K562 treated with DMSO at 1 percent for 24 hours (cell line): ENCODE data around the gene TNNC1. TPM values are rescaled to one million over a fixed set of nuclear protein-coding genes. Genes with fewer than 3 reads are reported as not detected.

ENCODE experiments used
- total RNA-seq: library from RNA; unstranded; fragments of 300-600 nt; gene quantifications from 2 replicates; pipeline ENCODE4 v1.2.3, GENCODE V29; 2022; ENCODE audit warnings: low read depth; ENCODE audit not compliant: insufficient read depth

TNNC1 gene
- total RNA-seq: not detected in 2 replicates

DNA sequence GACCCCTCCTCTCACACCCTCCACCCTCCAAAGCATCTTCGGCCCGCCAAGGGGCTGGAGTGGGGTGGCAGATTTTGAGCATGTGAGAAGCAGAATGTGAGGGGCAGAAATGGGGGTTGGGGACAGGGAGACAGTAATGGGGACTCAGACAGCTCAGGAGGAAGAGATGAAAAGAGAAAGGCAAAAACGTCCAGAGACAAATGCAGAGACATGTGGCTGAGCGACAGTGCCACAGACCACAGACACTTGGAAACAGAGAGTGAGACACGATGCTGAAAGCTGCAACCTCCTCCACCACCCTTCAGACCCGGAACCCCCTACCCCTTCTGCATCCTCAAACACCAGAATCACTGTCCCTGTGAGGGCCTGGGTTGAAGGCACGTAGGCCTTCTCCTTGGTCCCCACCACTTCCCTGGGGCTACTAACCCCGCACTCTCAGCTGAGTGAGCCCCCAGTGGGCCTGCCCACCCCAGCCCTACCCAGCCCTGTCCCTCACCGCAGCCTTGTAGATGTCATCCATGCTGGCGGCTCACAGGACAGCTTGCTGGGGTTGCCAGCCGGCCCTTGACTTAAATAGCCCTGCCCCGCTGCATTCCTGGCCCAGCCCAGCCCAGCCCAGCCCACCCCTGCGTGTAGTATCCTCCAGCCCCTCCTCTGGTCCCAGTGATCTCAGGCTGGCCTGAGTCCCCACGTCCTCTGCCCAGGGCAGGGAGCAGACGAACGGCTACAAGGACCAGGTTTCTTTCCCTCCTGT is at the start of gene TNNC1:
TNNC1 (minus strand) TSS at position 546 of the 754 bp plus-strand sequence; CDS start at position 520, 26 bp downstream.

DNA sequence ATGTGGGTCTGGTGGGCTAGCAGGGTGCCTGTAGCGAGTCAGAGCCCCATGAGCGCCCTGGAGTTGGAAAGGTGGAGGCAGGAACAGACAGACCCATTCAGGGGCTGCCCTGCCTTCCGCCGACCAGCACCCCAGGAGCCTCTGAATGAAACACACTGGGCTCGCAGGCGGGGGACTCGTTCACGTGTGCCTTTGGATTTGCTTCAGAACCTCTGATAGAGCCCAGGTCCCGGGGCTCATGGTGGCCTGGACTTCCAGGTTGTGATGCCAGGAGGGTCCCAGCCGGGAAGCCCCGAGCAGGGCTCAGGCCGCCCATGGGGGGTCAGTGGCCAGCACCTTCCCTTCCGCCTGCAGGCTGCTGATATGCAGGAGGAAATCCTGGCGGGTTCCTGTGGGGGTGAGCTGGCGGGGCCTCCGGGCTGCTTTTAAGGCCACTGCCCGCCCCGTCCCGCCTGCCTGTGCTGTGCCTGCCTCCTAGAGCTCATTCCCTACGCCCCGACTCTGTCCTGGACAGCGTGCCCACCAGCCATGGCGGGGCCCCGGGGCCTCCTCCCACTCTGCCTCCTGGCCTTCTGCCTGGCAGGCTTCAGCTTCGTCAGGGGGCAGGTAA is 41.1 kb upstream of the TNNC1 start, which contains the start of gene STAB1:
STAB1 (plus strand) TSS at position 453 of the 610 bp plus-strand sequence; CDS start at position 529, 76 bp downstream.

DNA sequence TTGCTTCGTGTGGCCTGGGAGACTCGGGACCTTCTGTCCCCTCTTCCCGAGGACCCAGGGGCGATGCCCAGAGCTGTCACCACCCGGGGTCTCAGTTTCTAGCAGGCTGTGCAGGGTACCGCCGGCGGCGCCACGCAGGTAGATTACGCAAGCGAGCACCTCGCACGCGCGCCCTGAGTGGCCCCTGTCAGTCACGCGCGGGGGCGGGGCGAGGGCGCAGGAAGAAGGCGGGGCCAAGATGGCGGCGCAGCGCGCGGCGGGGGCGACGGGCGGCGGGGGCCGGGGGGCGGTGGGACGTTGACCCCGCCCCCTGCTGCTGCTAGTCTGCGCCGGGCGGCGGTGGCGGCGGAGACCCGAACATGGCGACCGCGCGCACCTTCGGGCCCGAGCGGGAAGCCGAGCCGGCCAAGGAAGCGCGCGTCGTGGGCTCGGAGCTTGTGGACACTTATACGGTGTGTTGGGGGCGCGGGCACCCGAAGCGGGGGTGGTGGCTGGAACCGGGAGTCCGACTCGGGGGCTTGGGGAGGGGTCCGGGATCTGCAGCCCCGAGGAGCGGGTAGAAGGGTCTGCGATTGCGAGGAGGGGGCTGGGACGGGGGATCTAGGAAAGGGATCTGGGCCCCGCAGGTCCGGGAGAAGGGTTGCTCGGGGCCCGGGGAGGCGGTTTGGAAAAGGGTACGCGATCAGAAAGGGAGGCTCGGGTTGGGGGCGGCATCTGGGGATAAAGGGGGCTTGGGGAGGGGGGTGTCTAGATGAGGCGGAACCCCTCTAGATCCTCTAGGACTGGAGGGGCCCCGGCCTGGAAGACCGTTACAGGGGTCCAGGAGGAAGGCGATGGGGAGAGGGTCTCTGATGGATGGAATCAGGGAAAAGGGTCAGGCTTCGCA is 1.7 kb upstream of the TNNC1 start, which contains the start of gene NISCH:
NISCH (plus strand) TSS at position 322 of the 886 bp plus-strand sequence; CDS start at position 360, 38 bp downstream.

DNA sequence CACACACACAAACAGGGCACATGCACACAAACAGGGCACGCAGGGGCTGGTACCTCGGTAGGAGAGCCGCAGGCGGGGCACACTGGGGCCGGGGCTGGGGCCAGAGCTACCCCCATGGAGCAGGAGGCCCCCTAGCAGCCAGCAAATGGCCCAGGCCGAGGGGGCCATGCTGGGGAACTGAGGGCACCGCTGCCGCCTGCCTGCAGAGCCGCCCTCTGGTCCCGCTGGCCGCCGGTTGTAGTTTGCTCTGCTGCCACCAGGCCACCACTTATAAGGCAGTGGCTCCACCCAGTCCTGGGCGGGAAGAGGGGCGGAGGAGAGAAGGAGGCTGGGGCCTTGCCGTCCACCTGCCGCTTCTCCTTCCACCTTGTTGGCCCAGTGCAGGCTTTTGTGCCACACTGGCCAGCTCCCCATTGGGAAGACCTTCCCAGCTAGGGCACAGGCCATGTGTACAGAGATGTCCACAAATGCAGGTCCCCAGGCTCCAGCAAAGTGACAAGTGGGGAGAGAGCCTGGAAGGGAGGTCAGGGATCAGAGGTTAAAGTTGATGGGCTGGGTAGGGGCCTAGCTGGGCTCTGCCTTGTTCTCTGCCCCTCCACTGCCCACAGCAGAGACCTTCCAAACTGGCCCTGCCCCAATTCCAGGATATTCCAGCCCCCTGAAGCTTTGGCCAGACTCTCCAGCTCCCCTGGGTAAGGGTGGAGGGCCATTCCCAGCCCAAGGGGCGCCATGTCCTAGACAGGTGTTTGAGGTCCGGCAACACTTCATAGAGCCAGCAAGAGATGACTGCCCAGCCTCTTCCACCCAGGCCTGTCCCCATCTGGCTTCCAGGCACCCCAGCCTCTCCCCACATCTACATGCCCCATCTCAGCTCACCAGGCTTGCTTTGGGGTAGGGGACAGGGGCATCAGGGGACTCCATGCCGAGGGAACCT is 8.7 kb downstream of the TNNC1 start, which contains the start of gene SEMA3G:
SEMA3G (minus strand) TSS at position 244 of the 934 bp plus-strand sequence; CDS start at position 168, 76 bp downstream.

Other genes with a start within 250 kb of the TNNC1 start
- 0.14 TPM in 1 of 2 replicates, not detected in the other for gene TLR9, start 228.4 kb downstream of the TNNC1 start, total RNA-seq
- 179 and 188 TPM in 2 replicates for gene TWF2, start 214.9 kb downstream of the TNNC1 start, total RNA-seq
- 17.5 and 19.8 TPM in 2 replicates for gene PPM1M, start 208.3 kb downstream of the TNNC1 start, total RNA-seq
- 27.6 and 31.4 TPM in 2 replicates for gene WDR82, start 175.4 kb downstream of the TNNC1 start, total RNA-seq
- gene GLYCTK, start 166.2 kb downstream of the TNNC1 start, total RNA-seq: 3.7 and 4.9 TPM in 2 replicates
- 0.88 and 1.4 TPM in 2 replicates for gene DNAH1, start 137.7 kb downstream of the TNNC1 start, total RNA-seq
- gene BAP1, start 44.0 kb downstream of the TNNC1 start, total RNA-seq: 65.8 and 72.0 TPM in 2 replicates
- gene PHF7, start 43.4 kb downstream of the TNNC1 start, total RNA-seq: 19.6 and 22.2 TPM in 2 replicates
- gene SEMA3G, start 8.9 kb downstream of the TNNC1 start, total RNA-seq: 0.13 TPM in 1 of 2 replicates, not detected in the other
- 44.8 and 46.3 TPM in 2 replicates for gene NISCH, start 1.6 kb upstream of the TNNC1 start, total RNA-seq
- gene STAB1, start 41.3 kb upstream of the TNNC1 start, total RNA-seq: 0.24 and 0.46 TPM in 2 replicates
- gene NT5DC2, start 79.8 kb upstream of the TNNC1 start, total RNA-seq: 119 and 144 TPM in 2 replicates
- gene UQCC5, start 82.6 kb upstream of the TNNC1 start, total RNA-seq: 33.0 and 37.8 TPM in 2 replicates
- gene PBRM1, start 231.9 kb upstream of the TNNC1 start, total RNA-seq: 13.7 and 19.7 TPM in 2 replicates
- gene GNL3, start 232.0 kb upstream of the TNNC1 start, total RNA-seq: 27.5 and 33.1 TPM in 2 replicates